LHCN-M2 (cell line): ENCODE results near the gene KLHL6. TPM values are rescaled to one million over a fixed set of nuclear protein-coding genes. Genes with fewer than 3 reads are reported as not detected.
"Not testable (repeated sequence)": the region's sequence is repeated elsewhere in the genome, so short reads cannot be mapped to it uniquely, and the experiment has no call there.

Experiments
- DNase-seq: peaks from one replicate; pipeline ENCODE4 v3.0.0-alpha.2; 2012; ENCODE audit warnings: low read depth
- polyA plus RNA-seq: library from polyadenylated mRNA; unstranded; fragments of >200 nt; gene quantifications from one replicate; pipeline ENCODE4 v1.2.1, GENCODE V29; 2012; ENCODE audit warnings: missing spikeins
- total RNA-seq: library from RNA; depleted of rRNA; stranded (reverse); fragments of >200 nt; gene quantifications from 2 replicates; pipeline ENCODE4 v1.2.3, GENCODE V29; 2014; rRNA removed

The KLHL6 gene
- total RNA-seq = not detected in 2 replicates
- polyA plus RNA-seq = not detected

- DNase-seq = no peak
These were observed at the start of gene KLHL6 for GRCh38 chr3:183555541-183556081. Gene KLHL6, minus strand, starts transcription at chr3:183555706. Its CDS starts 53 bp downstream, at chr3:183555653.

GRCh38 chr3:183597959-183598358 is 42.5 kb upstream of the KLHL6 start:
- DNase-seq = no peak

GRCh38 chr3:183594636-183595035 is 39.1 kb upstream of the KLHL6 start:
- no peak for DNase-seq

GRCh38 chr3:183592821-183593220 is 37.3 kb upstream of the KLHL6 start:
- no peak for DNase-seq

GRCh38 chr3:183591881-183592521 is 36.5 kb upstream of the KLHL6 start:
- no peak for DNase-seq

- DNase-seq = no peak
These were observed 34.9 kb upstream of the KLHL6 start for GRCh38 chr3:183590442-183590841.

GRCh38 chr3:183587336-183587735 is 31.8 kb upstream of the KLHL6 start:
- peak; percentile 19 for DNase-seq

GRCh38 chr3:183586477-183586876 is 31.0 kb upstream of the KLHL6 start:
- no peak for DNase-seq

- no peak for DNase-seq
These were observed 29.4 kb upstream of the KLHL6 start for GRCh38 chr3:183584914-183585280.

GRCh38 chr3:183584246-183584913 is 28.9 kb upstream of the KLHL6 start:
- peak; percentile 90 for DNase-seq

- no peak for DNase-seq
These were observed 28.1 kb upstream of the KLHL6 start for GRCh38 chr3:183583331-183584245.

GRCh38 chr3:183582161-183582560 is 26.7 kb upstream of the KLHL6 start:
- DNase-seq = no peak

GRCh38 chr3:183581496-183582155 is 26.1 kb upstream of the KLHL6 start:
- no peak for DNase-seq

- DNase-seq = no peak
These were observed 24.7 kb upstream of the KLHL6 start for GRCh38 chr3:183579967-183580900.

- no peak for DNase-seq
These were observed 22.7 kb upstream of the KLHL6 start for GRCh38 chr3:183578179-183578578.

- DNase-seq = no peak
These were observed 21.8 kb upstream of the KLHL6 start for GRCh38 chr3:183577346-183577745.

- DNase-seq = peak; percentile 56
These were observed 21.1 kb upstream of the KLHL6 start for GRCh38 chr3:183576487-183577107.

- DNase-seq = no peak
These were observed 17.4 kb upstream of the KLHL6 start for GRCh38 chr3:183572935-183573334.

- DNase-seq = not testable (repeated sequence)
These were observed 14.7 kb upstream of the KLHL6 start for GRCh38 chr3:183570191-183570590.

- peak; percentile 11 for DNase-seq
These were observed 11.4 kb upstream of the KLHL6 start for GRCh38 chr3:183566880-183567279.
